Activated naive CD8-positive, alpha-beta T cell (primary cell): Measurements from ENCODE around the gene GCLC.

Experiments
- H3K27ac Mint-ChIP-seq: one replicate; pipeline ENCODE4 v1.8.0; 2021; ENCODE audit warnings: mixed read lengths
- H3K27me3 Mint-ChIP-seq: one replicate; pipeline ENCODE4 v1.8.0; 2021; ENCODE audit warnings: mixed read lengths
- H3K36me3 Mint-ChIP-seq: one replicate; pipeline ENCODE4 v1.8.0; 2021; ENCODE audit warnings: mixed read lengths
- H3K4me1 Mint-ChIP-seq: one replicate; pipeline ENCODE4 v1.8.0; 2021; ENCODE audit warnings: low read depth, mixed read lengths
- H3K4me3 Mint-ChIP-seq: one replicate; pipeline ENCODE4 v1.8.0; 2021; ENCODE audit warnings: mild to moderate bottlenecking, mixed read lengths
- H3K9me3 Mint-ChIP-seq: one replicate; pipeline ENCODE4 v1.8.0; 2021; ENCODE audit warnings: low read depth, mixed read lengths

GCLC gene

DNA sequence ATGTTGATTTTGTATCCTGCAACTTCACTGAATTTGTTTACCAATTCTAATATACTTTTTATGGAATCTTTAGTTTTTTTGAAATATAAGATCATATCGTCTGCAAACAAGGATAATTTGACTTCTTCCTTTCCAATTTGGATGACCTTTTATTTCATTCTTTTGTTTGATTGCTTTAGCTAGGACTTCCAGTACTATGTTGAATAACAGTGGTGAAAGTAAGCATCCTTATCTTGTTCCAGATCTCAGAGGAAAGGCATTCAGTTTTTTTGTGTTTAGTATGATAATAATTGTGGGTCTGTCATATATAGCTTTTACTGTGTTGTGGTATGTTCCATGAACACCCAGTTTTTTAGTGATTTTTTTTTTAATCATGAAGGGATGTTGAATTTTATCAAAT is 75.7 kb downstream of the GCLC start:
- Mint-ChIP-seq H3K27me3 (no peaks in the 10 kb centered on the region), H3K9me3 (no peaks in the 10 kb centered on the region), H3K27ac (no peak overlapping the region), H3K4me1 (peaks cover 5% of the 10 kb centered on the region), H3K36me3 (no peaks in the 10 kb centered on the region), H3K4me3 (no peak overlapping the region)

DNA sequence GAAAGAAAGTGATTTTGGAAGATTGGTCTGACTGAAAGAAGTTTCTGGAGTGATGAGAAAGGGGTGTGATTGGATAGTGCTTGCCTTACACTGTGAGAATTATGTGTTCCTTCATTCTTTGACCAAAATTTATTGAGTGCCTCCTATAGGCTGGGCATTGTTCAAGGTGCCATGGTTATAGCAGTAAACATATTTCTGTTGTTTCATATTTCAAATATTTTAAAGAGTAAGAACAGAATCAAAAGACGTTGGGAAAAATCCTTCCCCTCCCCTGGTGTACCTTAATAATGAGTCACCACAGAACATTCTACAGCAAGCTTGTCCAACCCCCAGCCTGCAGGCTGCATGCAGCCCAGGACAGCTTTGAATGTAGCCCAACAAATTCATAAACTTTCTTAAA is 78.6 kb downstream of the GCLC start:
- no peaks in the 10 kb centered on the region for H3K36me3 Mint-ChIP-seq
- H3K4me3 Mint-ChIP-seq = no peak overlapping the region
- peaks cover 5% of the 10 kb centered on the region for H3K4me1 Mint-ChIP-seq
- no peak overlapping the region for H3K27ac Mint-ChIP-seq
- H3K9me3 Mint-ChIP-seq = no peaks in the 10 kb centered on the region
- H3K27me3 Mint-ChIP-seq = no peaks in the 10 kb centered on the region

DNA sequence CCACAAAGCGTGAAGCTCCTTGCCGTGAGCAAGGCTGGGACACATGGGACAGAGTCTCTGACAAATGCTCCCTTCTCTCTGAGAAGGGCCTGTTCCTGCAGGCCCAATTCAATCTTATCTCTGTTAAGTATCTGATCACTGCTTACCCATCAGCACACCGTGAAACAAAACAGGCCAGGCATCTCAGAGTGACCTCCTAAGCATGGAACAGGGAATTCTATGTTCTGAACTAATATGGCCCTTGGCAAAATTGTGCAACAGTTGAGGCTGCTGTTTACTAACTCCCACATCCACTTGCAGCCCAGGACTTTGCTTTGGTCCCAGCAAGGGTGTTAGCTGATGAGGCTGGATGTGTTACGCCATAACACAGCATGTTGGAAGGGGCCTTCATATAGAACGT is 79.2 kb downstream of the GCLC start:
- H3K4me3 Mint-ChIP-seq = no peak overlapping the region
- no peak overlapping the region for H3K27ac Mint-ChIP-seq
- no peaks in the 10 kb centered on the region for H3K27me3 Mint-ChIP-seq
- H3K36me3 Mint-ChIP-seq = no peaks in the 10 kb centered on the region
- peaks cover 5% of the 10 kb centered on the region for H3K4me1 Mint-ChIP-seq
- no peaks in the 10 kb centered on the region for H3K9me3 Mint-ChIP-seq

DNA sequence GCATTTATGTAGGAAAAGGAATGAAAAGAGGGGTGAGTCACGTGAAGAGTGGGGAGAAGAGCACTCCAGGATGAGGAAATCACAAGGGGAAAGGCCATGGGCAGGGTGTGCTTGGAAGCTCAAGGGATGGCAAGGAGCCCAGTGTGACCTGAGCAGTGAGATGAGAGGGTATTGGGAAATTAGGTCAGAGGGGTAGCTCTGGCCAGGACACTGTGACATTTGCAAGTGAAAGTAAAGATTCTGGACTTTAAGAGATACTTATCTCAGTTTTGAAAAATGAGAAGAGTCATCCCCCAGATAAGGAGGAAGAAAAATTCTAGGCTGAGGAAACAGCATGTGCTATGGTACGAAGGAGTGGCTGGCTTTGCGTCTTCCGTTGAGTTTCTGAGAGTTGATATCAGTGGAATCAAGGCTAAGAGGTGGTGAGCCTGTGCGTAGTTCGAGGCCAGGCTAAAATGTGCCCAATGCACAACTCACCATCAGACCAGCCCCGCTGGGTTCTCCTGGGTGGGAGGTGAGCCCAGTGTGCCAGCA is 79.9 kb downstream of the GCLC start:
- Mint-ChIP-seq H3K27ac (no peak overlapping the region), H3K27me3 (no peaks in the 10 kb centered on the region), H3K4me3 (no peak overlapping the region), H3K4me1 (peaks cover 5% of the 10 kb centered on the region), H3K36me3 (no peaks in the 10 kb centered on the region), H3K9me3 (no peaks in the 10 kb centered on the region)

DNA sequence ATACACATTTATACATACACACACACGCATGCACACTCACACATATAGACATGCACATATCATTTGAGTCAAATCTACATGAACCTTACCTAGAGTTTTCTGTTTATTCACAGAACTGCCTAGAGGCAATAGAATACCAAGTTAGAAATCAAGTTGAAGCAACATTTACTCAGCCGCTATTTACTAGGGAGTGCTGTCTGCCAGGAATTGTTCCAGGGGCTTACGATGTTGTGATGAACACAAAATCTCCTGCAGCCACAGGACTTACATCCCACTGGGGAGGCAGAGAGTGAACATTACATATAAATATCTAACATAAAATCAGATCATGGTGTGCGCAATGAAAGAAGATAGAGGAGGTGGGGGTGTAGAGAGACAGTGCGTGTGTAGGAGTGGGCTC is 80.4 kb downstream of the GCLC start:
- Mint-ChIP-seq H3K27me3 (no peaks in the 10 kb centered on the region), H3K27ac (no peak overlapping the region), H3K9me3 (no peaks in the 10 kb centered on the region), H3K4me3 (no peak overlapping the region), H3K4me1 (peaks cover 4% of the 10 kb centered on the region), H3K36me3 (no peaks in the 10 kb centered on the region)

DNA sequence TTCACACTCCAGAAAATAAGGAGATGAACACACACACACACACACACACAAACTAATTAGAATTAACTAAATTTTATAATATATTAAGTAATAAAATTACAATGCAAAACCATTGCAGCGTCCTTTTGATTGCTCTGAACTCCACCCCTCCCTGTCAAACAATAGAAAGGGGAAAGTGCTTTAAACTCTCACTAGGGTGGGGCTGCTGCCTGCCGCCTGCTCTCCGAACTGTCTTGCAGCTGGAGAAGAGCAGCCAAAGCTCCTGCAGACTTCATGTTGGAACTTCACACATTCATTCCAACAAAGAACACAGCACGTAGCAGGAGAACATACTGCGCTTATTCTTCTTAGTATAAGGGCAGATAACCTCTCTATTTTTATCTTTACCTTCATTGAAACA is 83.2 kb downstream of the GCLC start:
- no peaks in the 10 kb centered on the region for H3K9me3 Mint-ChIP-seq
- no peaks in the 10 kb centered on the region for H3K36me3 Mint-ChIP-seq
- no peak overlapping the region for H3K27ac Mint-ChIP-seq
- H3K27me3 Mint-ChIP-seq = no peaks in the 10 kb centered on the region
- no peaks in the 10 kb centered on the region for H3K4me1 Mint-ChIP-seq
- no peak overlapping the region for H3K4me3 Mint-ChIP-seq

DNA sequence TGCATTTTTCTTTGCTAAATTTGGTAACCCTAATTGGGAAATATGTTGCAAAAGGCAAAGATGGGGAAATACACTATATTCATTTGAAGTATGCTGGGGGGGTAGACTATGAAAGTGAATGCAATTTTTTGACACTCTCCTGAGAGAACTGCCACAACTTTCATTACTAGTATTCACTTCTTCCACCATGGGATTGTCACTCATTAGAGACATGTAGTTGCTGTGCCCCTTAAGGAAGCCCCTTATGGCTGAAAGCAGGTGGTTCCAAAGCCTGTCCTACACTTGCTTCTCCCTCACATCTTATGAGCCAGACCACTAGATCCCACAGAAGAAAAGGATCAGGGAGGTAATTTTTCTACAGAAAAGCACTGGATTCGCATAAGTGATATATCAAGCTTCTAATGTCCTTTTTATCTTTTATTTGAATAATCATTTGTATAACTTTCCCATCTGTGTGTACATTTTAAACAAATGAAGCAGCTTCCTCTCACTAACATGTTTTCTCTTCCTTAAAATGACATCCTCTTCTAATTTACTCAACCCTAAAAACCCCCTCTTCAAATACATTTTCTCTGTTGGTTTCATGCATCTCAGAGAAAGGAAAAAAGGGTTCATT is 83.8 kb downstream of the GCLC start:
- Mint-ChIP-seq H3K4me1 (no peaks in the 10 kb centered on the region), H3K27ac (no peak overlapping the region), H3K36me3 (peaks cover 2% of the 10 kb centered on the region), H3K4me3 (no peak overlapping the region), H3K27me3 (no peaks in the 10 kb centered on the region), H3K9me3 (no peaks in the 10 kb centered on the region)

DNA sequence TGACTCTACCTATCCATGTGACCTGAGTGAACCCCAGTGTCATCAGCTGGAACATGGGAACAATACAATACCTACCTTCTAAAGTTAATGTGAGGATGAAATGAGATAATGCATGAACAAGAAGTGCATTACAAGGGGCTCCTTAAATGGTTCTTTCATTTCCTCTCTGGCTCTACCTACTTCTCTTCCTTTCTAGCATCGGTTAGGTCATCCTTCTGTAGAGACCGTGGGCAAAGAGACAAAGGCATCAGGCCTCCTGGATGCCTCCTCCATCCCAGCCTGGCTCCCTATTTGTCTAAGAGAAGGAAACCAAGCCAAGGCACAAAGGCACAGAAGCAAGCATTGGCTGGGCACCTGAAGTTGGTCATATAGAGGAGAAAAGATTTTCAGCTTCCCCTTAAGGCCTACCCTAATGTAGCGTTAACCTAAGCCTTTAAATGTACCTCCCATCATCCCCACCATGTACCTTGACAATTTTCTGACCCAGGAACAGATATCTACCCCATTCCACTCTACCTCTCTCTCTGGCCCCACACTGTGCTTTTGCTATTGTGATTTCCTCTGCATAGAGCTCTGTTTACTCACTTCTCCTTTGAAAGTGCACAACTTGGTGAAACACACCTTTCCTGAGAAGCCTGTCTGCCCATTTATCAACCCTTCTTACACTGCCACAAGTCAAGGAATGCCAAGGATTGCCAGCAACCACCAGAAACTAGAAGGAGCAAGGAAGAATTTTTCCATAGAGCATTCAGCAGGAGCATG is 86.6 kb downstream of the GCLC start:
- Mint-ChIP-seq H3K27me3 (peaks cover 1% of the 10 kb centered on the region), H3K9me3 (peaks cover 6% of the 10 kb centered on the region), H3K27ac (no peak overlapping the region), H3K4me1 (no peaks in the 10 kb centered on the region), H3K4me3 (no peak overlapping the region), H3K36me3 (peaks cover 5% of the 10 kb centered on the region)

DNA sequence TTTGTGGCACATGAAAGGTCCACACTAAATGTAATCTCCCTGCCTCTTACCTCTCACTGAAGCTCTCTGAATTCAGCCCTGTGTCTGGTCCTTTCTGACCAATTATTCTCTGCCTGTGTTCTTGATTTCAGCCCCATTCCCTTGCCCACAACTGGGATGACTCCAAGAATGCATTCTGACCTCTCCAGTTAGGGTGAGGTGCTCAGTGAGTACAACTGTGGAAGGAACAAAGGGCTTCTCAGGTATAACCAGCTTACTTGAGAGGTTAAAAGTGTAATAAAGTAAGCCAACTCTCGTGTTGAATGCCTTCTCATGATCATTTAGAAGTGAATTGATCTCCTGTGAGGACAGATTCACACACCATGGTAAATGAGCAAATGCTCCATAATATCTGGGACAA is 88.1 kb downstream of the GCLC start:
- H3K27me3 Mint-ChIP-seq = peaks cover 1% of the 10 kb centered on the region
- H3K36me3 Mint-ChIP-seq = peaks cover 5% of the 10 kb centered on the region
- H3K4me1 Mint-ChIP-seq = no peaks in the 10 kb centered on the region
- no peak overlapping the region for H3K27ac Mint-ChIP-seq
- peaks cover 6% of the 10 kb centered on the region for H3K9me3 Mint-ChIP-seq
- H3K4me3 Mint-ChIP-seq = no peak overlapping the region

DNA sequence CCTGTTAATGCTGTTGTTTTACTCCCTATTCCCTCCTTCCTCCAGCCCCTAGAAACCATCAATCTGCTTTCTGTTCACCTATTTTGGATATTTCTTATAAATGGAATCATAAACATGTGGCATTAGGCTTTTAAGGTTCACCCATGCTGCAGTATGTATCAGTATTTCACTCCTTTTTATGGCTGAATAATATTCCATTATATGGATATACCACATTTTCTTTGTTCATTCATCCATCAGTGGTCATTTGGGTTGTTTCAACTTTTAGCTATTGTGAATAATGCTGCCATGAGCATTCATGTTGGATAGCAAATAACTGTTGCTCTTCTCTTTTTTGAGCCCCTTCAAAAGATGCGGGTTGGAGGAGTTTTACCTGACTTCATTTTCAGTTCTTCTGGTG is 89.2 kb downstream of the GCLC start:
- peaks cover 5% of the 10 kb centered on the region for H3K36me3 Mint-ChIP-seq
- H3K4me3 Mint-ChIP-seq = no peak overlapping the region
- H3K27ac Mint-ChIP-seq = no peak overlapping the region
- H3K9me3 Mint-ChIP-seq = peaks cover 6% of the 10 kb centered on the region
- H3K27me3 Mint-ChIP-seq = peaks cover 1% of the 10 kb centered on the region
- H3K4me1 Mint-ChIP-seq = no peaks in the 10 kb centered on the region

DNA sequence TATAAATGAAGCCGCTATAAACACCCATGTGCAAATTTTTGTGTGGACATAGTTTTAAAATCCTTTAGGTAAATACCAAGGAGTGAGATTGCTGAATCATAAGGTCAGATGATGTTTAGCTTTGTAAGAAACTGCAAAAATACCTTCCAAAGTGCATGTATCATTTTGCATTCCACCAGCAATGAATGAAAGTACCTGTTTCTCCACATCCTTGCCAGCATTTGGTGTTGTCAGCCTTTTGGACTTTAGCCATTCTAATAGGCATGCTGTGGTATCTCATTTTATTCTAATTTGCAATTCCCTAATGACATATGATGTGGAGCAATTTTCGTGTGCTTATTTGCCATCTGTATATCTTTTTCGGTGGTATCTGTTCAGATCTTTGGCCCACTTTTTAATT is 93.7 kb downstream of the GCLC start:
- no peak overlapping the region for H3K4me3 Mint-ChIP-seq
- H3K36me3 Mint-ChIP-seq = peaks cover 3% of the 10 kb centered on the region
- no peak overlapping the region for H3K27ac Mint-ChIP-seq
- peaks cover 6% of the 10 kb centered on the region for H3K9me3 Mint-ChIP-seq
- peaks cover 3% of the 10 kb centered on the region for H3K27me3 Mint-ChIP-seq
- no peaks in the 10 kb centered on the region for H3K4me1 Mint-ChIP-seq

DNA sequence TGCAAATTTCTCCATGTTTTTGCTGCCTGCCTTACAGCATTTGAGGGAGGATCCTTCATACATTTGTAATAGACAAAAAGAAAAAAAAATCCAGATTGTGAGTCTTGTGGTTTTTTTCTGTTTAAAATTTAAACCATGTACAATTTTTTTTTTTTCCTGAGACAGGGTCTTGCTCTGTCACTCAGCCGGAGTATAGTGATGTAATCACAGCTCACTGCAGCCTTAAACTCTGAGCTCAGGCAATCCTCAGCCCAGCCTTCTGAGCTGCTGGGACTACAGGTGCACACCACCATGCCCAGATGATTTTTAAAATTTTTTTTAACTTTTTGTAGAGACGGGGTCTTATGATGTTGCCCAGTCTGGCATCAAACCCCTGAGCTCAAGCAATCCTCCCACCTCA is 97.0 kb downstream of the GCLC start:
- no peaks in the 10 kb centered on the region for H3K36me3 Mint-ChIP-seq
- no peak overlapping the region for H3K4me3 Mint-ChIP-seq
- H3K9me3 Mint-ChIP-seq = no peaks in the 10 kb centered on the region
- H3K4me1 Mint-ChIP-seq = no peaks in the 10 kb centered on the region
- H3K27me3 Mint-ChIP-seq = peaks cover 3% of the 10 kb centered on the region
- H3K27ac Mint-ChIP-seq = no peak overlapping the region
